Fibroblast of peridontal ligament (primary cell): ENCODE results near the gene MRPL32.

ENCODE experiments used
- DNase-seq: peaks from one replicate; pipeline ENCODE4 v3.0.0-alpha.2; 2010; ENCODE audit errors: extremely low read depth

The MRPL32 gene

GRCh38 chr7:42964849-42965805 lies 33.0 kb downstream of the MRPL32 start:
- DNase-seq, result no peak

- no peak for DNase-seq
Observed at GRCh38 chr7:42967391-42967790, 35.2 kb downstream of the MRPL32 start.

GRCh38 chr7:42972699-42973500 lies 40.7 kb downstream of the MRPL32 start:
- DNase-seq, result peak; percentile 98

- no peak for DNase-seq
Observed at GRCh38 chr7:42976371-42976770, 44.2 kb downstream of the MRPL32 start.

- DNase-seq, result peak; percentile 1
Observed at GRCh38 chr7:42978496-42978895, 46.3 kb downstream of the MRPL32 start.

GRCh38 chr7:42980084-42980483 lies 47.9 kb downstream of the MRPL32 start:
- no peak for DNase-seq

GRCh38 chr7:42980514-42980913 lies 48.3 kb downstream of the MRPL32 start:
- no peak for DNase-seq

GRCh38 chr7:42981601-42982000 lies 49.4 kb downstream of the MRPL32 start:
- DNase-seq, result no peak

- no peak for DNase-seq
Observed at GRCh38 chr7:42982604-42983115, 50.5 kb downstream of the MRPL32 start.

GRCh38 chr7:42984137-42984536 lies 52.0 kb downstream of the MRPL32 start:
- no peak for DNase-seq

- DNase-seq, result no peak
Observed at GRCh38 chr7:42986213-42986612, 54.0 kb downstream of the MRPL32 start.

- DNase-seq, result no peak
Observed at GRCh38 chr7:42986781-42987248, 54.6 kb downstream of the MRPL32 start.
